DOHH2 (cell line): ENCODE measurements around the gene ARID5A.

Experiments used
- H3F3A ChIP-seq: fragments of 200-600 bp; sonication (generic), shearing (Covaris generic); 2 replicates; pipeline ENCODE4 v1.6.0; 2016; ENCODE audit warnings: antibody characterized with exemption, mild to moderate bottlenecking; ENCODE audit not compliant: control insufficient read depth, insufficient read depth
- H3K27ac ChIP-seq: fragments of 200-600 bp; sonication (generic); 2 replicates; pipeline ENCODE4 v1.5.1; 2014; ENCODE audit warnings: low read depth, mild to moderate bottlenecking, low read length, moderate library complexity
- H3K27me3 ChIP-seq: fragments of 200-600 bp; sonication (generic); 2 replicates; pipeline ENCODE4 v1.6.1; 2014; ENCODE audit warnings: mild to moderate bottlenecking, low read length, mixed read lengths; ENCODE audit not compliant: control insufficient read depth
- H3K36me3 ChIP-seq: fragments of 200-600 bp; sonication (generic); 2 replicates; pipeline ENCODE4 v1.6.1; 2014; ENCODE audit warnings: mild to moderate bottlenecking, low read length, moderate library complexity, mixed read lengths; ENCODE audit not compliant: control insufficient read depth
- H3K4me1 ChIP-seq: fragments of 200-600 bp; sonication (generic); 2 replicates; pipeline ENCODE4 v1.6.1; 2014; ENCODE audit warnings: mild to moderate bottlenecking, low read length, mixed read lengths; ENCODE audit not compliant: control insufficient read depth
- H3K4me2 ChIP-seq: fragments of 200-600 bp; sonication (generic); 2 replicates; pipeline ENCODE4 v1.6.0; 2014; ENCODE audit warnings: mild to moderate bottlenecking, low read length, moderate library complexity
- H3K4me3 ChIP-seq: fragments of 200-600 bp; sonication (generic); 2 replicates; pipeline ENCODE4 v1.5.1; 2014; ENCODE audit warnings: mild to moderate bottlenecking, low read length, mixed read lengths
- H3K79me2 ChIP-seq: fragments of 200-600 bp; sonication (generic); 2 replicates; pipeline ENCODE4 v1.6.1; 2014; ENCODE audit warnings: mild to moderate bottlenecking, low read length, mixed read lengths; ENCODE audit not compliant: control insufficient read depth
- H3K9me2 ChIP-seq: fragments of 200-600 bp; sonication (generic); replicated peaks from 2 replicates; pipeline ENCODE4 v1.6.1; 2014; ENCODE audit warnings: mild to moderate bottlenecking, low read length, mixed read lengths; ENCODE audit not compliant: control insufficient read depth
- H3K9me3 ChIP-seq: fragments of 200-600 bp; sonication (generic); 2 replicates; pipeline ENCODE4 v1.6.1; 2014; ENCODE audit warnings: antibody characterized with exemption, low read length, mixed read lengths; ENCODE audit not compliant: control insufficient read depth, insufficient read depth
- H4K20me1 ChIP-seq: fragments of 200-600 bp; sonication (generic); 2 replicates; pipeline ENCODE4 v1.6.0; 2014; ENCODE audit warnings: low read depth, mild to moderate bottlenecking, antibody characterized with exemption, low read length, moderate library complexity; ENCODE audit not compliant: control insufficient read depth, insufficient read depth
- CTCF ChIP-seq: fragments of 200-600 bp; sonication (generic); IDR thresholded peaks from one replicate; pipeline ENCODE4 v1.5.1; 2014; ENCODE audit warnings: antibody characterized with exemption, mild to moderate bottlenecking, low read depth, low read length; ENCODE audit not compliant: poor library complexity, severe bottlenecking
- EZH2phosphoT487 ChIP-seq: fragments of 200-600 bp; sonication (generic); IDR thresholded peaks from 2 replicates; pipeline ENCODE4 v1.6.1; 2017; ENCODE audit warnings: borderline replicate concordance, mild to moderate bottlenecking, antibody characterized with exemption, low read length, moderate library complexity, mixed read lengths

ARID5A gene

DNA sequence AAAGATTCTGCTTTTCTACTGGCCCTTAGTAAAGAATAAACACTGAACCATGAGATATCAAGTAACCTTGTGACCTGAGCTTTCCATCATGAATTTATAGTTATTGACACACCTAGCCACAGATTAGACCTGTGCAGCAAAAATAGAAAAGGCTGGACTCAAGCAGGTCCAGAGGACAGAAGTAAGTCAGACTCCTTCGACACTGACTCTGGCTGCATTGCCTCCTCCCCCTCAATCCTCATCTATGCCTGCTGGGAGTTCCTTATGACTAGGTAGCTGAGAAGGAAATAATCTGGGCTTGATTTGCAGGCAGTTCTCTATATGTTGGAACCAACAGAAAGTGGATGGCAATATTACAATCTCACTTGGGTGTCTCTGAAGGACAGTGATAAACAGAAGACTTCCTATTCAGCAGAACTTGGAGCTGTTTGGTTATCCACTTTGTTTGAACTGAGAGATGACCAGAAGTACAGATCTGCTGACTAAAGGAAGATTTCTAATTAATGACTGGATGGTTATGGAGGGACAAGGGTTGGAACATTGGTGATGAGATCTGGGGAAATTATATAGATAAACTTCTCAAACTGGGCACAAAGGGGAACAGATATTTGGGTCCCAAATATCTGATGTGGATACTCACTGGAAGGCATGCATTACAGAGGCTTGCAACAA, 39.4 kb downstream of the ARID5A start:
- TF ChIP-seq CTCF (no peak), EZH2phosphoT487 (no peak)
- Histone ChIP-seq H3K27me3 (no peaks in the 10 kb centered on the region), H3K9me2 (no peaks in the 10 kb centered on the region), H3K4me1 (no peaks in the 10 kb centered on the region), H3K27ac (no peak overlapping the region), H3F3A (no peaks in the 10 kb centered on the region), H3K4me2 (no peak overlapping the region), H3K4me3 (no peak overlapping the region), H3K36me3 (no peaks in the 10 kb centered on the region), H3K79me2 (no peaks in the 10 kb centered on the region), H3K9me3 (no peaks in the 10 kb centered on the region), H4K20me1 (no peaks in the 10 kb centered on the region)

DNA sequence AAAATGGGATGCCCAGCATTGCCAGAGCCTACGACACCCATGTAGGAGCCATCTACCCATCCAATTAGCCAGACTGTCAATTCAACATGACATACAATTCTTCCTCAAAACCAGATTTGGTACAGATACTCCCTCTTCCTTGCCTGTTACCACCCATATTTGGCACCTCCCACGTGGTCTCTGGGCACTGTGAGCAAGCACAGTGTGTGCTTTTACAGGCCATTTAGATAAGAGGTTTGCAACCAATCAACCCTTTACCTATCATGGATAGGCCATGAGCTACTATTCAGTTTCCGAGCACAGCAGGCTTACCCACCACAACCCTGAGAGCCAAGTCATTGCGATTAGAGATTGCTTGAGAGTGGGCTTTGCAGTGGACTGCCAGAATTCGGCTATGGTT, 40.9 kb downstream of the ARID5A start:
- no peaks in the 10 kb centered on the region for H3K36me3 ChIP-seq
- no peak overlapping the region for H3K27ac ChIP-seq
- H3K9me2 ChIP-seq, result no peaks in the 10 kb centered on the region
- H3K4me2 ChIP-seq, result no peak overlapping the region
- TF ChIP-seq EZH2phosphoT487 (no peak), CTCF (no peak)
- H3F3A ChIP-seq, result no peaks in the 10 kb centered on the region; the same call in 1 of the 2 replicates
- H3K4me1 ChIP-seq, result no peaks in the 10 kb centered on the region
- no peaks in the 10 kb centered on the region for H3K27me3 ChIP-seq
- no peaks in the 10 kb centered on the region for H3K79me2 ChIP-seq
- no peaks in the 10 kb centered on the region for H4K20me1 ChIP-seq
- no peaks in the 10 kb centered on the region for H3K9me3 ChIP-seq
- no peak overlapping the region for H3K4me3 ChIP-seq

DNA sequence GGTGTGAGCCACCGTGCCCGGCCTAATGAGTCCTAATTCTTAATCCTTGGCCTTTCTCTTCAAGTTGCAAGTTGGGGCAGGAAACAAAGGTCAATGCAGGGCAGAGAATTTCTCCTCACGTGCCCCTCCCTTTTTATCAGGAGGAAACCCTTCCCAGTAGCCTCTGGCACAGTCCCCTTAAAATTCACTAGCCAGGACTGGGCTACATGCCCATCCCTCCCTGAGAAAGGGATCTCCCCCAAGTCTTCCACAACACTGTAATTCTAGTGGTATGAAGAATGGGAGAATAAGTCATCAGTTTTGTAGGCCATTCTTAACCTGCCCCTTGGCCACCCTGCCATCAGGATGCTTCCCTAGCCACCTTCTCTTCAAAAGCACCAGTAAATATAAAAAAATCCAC, 42.2 kb downstream of the ARID5A start:
- H3K36me3 ChIP-seq, result no peaks in the 10 kb centered on the region
- H3K9me3 ChIP-seq, result no peaks in the 10 kb centered on the region
- no peaks in the 10 kb centered on the region for H4K20me1 ChIP-seq
- no peaks in the 10 kb centered on the region; the same call in 1 of the 2 replicates for H3F3A ChIP-seq
- H3K4me3 ChIP-seq, result no peak overlapping the region
- no peaks in the 10 kb centered on the region for H3K9me2 ChIP-seq
- H3K79me2 ChIP-seq, result no peaks in the 10 kb centered on the region
- H3K4me1 ChIP-seq, result no peaks in the 10 kb centered on the region
- no peaks in the 10 kb centered on the region for H3K27me3 ChIP-seq
- TF ChIP-seq EZH2phosphoT487 (no peak), CTCF (no peak)
- H3K27ac ChIP-seq, result no peak overlapping the region
- no peak overlapping the region for H3K4me2 ChIP-seq
